Measurements from ENCODE around the gene OVOL1.
"Not testable (repeated sequence)": the region's sequence is repeated elsewhere in the genome, so short reads cannot be mapped to it uniquely, and the experiment has no call there.

DNA sequence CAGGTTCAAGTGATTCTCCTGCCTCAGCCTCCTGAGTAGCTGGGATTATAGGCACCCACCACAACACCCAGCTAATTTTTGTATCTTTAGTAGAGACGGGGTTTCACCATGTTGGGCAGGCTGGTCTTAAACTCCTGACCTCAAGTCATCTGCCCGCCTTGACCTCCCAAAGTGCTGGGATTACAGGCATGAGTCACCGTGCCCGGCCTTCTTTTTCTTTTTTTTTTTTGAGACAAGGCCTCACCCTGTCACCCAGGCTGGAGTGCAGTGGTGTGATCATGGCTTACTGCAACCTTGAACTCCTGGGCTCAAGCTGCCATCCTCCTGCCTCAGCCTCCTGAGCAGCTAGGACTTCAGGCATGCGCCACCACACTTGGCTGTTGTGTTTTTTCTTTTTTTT is 19.1 kb upstream of the OVOL1 start:
- TF ChIP-seq, protein P1, sequence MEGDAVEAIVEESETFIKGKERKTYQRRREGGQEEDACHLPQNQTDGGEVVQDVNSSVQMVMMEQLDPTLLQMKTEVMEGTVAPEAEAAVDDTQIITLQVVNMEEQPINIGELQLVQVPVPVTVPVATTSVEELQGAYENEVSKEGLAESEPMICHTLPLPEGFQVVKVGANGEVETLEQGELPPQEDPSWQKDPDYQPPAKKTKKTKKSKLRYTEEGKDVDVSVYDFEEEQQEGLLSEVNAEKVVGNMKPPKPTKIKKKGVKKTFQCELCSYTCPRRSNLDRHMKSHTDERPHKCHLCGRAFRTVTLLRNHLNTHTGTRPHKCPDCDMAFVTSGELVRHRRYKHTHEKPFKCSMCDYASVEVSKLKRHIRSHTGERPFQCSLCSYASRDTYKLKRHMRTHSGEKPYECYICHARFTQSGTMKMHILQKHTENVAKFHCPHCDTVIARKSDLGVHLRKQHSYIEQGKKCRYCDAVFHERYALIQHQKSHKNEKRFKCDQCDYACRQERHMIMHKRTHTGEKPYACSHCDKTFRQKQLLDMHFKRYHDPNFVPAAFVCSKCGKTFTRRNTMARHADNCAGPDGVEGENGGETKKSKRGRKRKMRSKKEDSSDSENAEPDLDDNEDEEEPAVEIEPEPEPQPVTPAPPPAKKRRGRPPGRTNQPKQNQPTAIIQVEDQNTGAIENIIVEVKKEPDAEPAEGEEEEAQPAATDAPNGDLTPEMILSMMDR (IDR thresholded peaks at IDR 0.05), result not testable (repeated sequence)
- not testable (repeated sequence) for TF ChIP-seq POLR2A (IDR thresholded peaks at IDR 0.05)

All from adrenal gland (tissue), 5 donors.